Lower lobe of right lung (tissue), 2 donors: Measurements from ENCODE around the gene TPP2. TPM values are rescaled to one million over a fixed set of nuclear protein-coding genes. Genes with fewer than 3 reads are reported as not detected.

ENCODE experiments used
- ATAC-seq, 2 donors: fragments of 200-7000 bp; cut with Tn5 transposase; one replicate each; pipeline ENCODE4 v1.9.1; 2020 to 2022; ENCODE audit warnings: mild to moderate bottlenecking in 2 of 2, moderate library complexity in 2 of 2
- DNase-seq: peaks from one replicate; pipeline ENCODE4 v3.0.0-alpha.2; 2020
- H3K27ac ChIP-seq: fragments of 200-600 bp; one replicate; pipeline ENCODE4 v1.8.0; 2022
- H3K27me3 ChIP-seq: fragments of 200-600 bp; one replicate; pipeline ENCODE4 v1.8.0; 2022; ENCODE audit warnings: low read depth
- H3K36me3 ChIP-seq: fragments of 200-600 bp; one replicate; pipeline ENCODE4 v1.8.0; 2022; ENCODE audit warnings: mild to moderate bottlenecking
- H3K4me1 ChIP-seq: fragments of 200-600 bp; one replicate; pipeline ENCODE4 v1.8.0; 2022
- H3K4me3 ChIP-seq: fragments of 200-600 bp; one replicate; pipeline ENCODE4 v1.8.0; 2022; ENCODE audit warnings: mild to moderate bottlenecking
- H3K9me3 ChIP-seq: fragments of 200-600 bp; one replicate; pipeline ENCODE4 v1.8.0; 2022
- CTCF ChIP-seq: fragments of 200-600 bp; IDR thresholded peaks from one replicate; pipeline ENCODE4 v1.8.0; 2022; ENCODE audit warnings: antibody characterized with exemption, mild to moderate bottlenecking
- intact Hi-C: fragments of 100-400 bp; cut with DNase I; formaldehyde crosslinking; loops from one replicate; pipeline ENCODE4 v1.11.0; 2022
- long read RNA-seq: library from polyadenylated mRNA; unstranded; transcript quantifications from one replicate; pipeline ENCODE4 v2.0.0, GENCODE V29; 2021
- total RNA-seq: library from RNA; stranded (reverse); fragmentation: NEBNext Ultra II Directional; extraction: Animal tissue kit (Norgen Biotek cat#: 25700); gene quantifications from one replicate; pipeline ENCODE4 v1.2.1, GENCODE V29; 2021
- donor health status: DM: no; HTN: yes; CAD: no; lungs with severe emphysema.

TPP2 gene
- total RNA-seq: 41.7 TPM
- long read RNA-seq, transcript TPP2-202 (29 exons, 3,931 nt): major isoform, 9 of 34 reads
- long read RNA-seq, partial matches to known transcripts: 18 of 34 reads
- long read RNA-seq, other reads (novel, unspliced or antisense): 7 of 34 reads

GRCh38 chr13:102596147-102597028 is at the start of gene TPP2:
TPP2 (plus strand) TSS chr13:102596986; CDS start chr13:102597039, 53 bp downstream.
- no peaks in the 10 kb centered on the region for H3K36me3 ChIP-seq
- H3K27me3 ChIP-seq: no peaks in the 10 kb centered on the region
- peak; percentile 99 for ATAC-seq
- DNase-seq: peak; percentile 99
- peak within 1 kb of the TSS; percentile 100 for H3K27ac ChIP-seq
- intact Hi-C loops: no loop called here
- H3K9me3 ChIP-seq: no peaks in the 10 kb centered on the region
- H3K4me3 ChIP-seq: peak within 1 kb of the TSS; percentile 91
- TF ChIP-seq CTCF: no peak
- peaks cover 49% of the 10 kb centered on the region for H3K4me1 ChIP-seq

GRCh38 chr13:102548811-102549210 is 48.0 kb upstream of the TPP2 start:
- no peak for TF ChIP-seq CTCF
- no peaks in the 10 kb centered on the region for H3K27me3 ChIP-seq
- no peaks in the 10 kb centered on the region for H3K9me3 ChIP-seq
- no peak for ATAC-seq
- intact Hi-C loops: no loop called here
- no peak overlapping the region for H3K27ac ChIP-seq
- H3K4me3 ChIP-seq: no peak overlapping the region
- H3K36me3 ChIP-seq: no peaks in the 10 kb centered on the region
- DNase-seq: no peak
- no peaks in the 10 kb centered on the region for H3K4me1 ChIP-seq

DNA sequence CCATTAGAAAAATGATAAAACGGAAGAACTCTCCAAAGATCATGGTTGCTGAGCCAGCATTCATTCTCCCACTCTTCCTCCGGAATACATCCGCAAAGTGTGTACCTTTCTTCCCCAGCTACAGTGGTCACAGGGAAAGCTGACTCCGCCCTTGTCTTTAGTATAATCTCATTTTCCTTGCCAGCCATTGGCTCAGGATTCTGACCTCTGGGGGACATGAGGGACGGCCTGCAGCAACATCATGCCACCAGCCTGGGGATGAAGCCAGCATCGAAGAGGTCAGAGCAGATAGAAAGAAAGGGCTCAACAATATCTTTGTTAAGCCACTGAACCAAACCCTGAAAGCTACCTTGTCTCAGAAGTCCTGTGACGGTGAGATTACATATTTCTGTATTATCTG is 46.3 kb upstream of the TPP2 start:
- Histone ChIP-seq H3K36me3 (no peaks in the 10 kb centered on the region), H3K27ac (no peak overlapping the region), H3K4me1 (no peaks in the 10 kb centered on the region), H3K4me3 (no peak overlapping the region), H3K9me3 (no peaks in the 10 kb centered on the region), H3K27me3 (no peaks in the 10 kb centered on the region)
- TF ChIP-seq CTCF: no peak
- DNase-seq (no peak), ATAC-seq (no peak)
- intact Hi-C loops: no loop called here

DNA sequence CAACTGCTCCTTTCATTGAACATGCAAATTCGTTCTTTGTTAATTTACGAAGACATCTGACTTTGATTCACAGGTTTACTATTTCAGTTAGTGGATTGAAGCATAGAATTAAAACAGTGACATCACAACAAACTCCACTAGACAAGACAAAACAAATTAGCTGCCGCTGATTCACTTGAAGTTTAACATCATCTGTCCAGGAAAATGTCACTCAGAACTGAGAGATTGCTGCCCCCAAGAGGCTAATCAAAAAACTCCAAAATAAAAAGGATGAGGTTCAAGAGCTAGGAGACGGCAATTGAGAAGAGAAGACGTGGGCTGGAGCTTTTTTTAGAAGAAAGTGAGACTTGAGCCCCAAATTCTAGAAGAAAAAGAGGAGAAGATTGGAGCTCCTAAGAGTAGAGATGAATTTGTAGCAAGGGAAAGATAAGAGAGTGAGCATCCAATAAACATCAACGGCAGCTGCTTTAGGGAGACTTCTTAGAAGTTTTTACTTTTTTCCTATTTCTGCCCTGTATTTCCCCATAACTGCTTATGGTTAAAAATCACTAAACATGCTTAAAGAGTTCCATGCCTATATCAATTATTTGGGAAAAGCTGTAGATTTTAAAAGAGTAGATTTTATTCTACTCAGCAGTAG is 40.8 kb upstream of the TPP2 start:
- H3K9me3 ChIP-seq: no peaks in the 10 kb centered on the region
- no peaks in the 10 kb centered on the region for H3K27me3 ChIP-seq
- no peak overlapping the region for H3K4me3 ChIP-seq
- TF ChIP-seq CTCF: peak; percentile 40
- H3K36me3 ChIP-seq: no peaks in the 10 kb centered on the region
- intact Hi-C loops: no loop called here
- no peak for DNase-seq
- H3K27ac ChIP-seq: no peak overlapping the region
- no peak for ATAC-seq
- H3K4me1 ChIP-seq: no peaks in the 10 kb centered on the region

DNA sequence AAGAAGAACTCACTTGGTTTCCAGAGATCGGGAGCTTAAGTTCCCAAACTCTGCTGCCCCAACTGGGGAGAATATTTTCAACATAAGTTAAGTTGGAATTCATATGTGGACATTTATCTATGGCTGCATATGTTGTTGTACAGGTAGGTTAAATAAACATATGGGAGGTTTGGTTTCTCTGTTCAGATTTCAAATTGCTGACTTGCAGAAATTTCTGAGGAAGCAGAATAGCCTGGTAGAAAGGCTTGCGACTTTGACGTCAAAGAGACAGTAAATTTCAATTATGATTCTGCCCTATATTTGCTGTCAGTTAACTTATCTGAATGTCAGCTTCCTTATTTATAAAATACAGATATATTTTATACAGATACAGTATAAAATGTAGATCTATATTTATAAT is 40.0 kb upstream of the TPP2 start:
- no peak overlapping the region for H3K4me3 ChIP-seq
- ATAC-seq (no peak), DNase-seq (no peak)
- H3K27me3 ChIP-seq: no peaks in the 10 kb centered on the region
- H3K36me3 ChIP-seq: no peaks in the 10 kb centered on the region
- no peak overlapping the region for H3K27ac ChIP-seq
- intact Hi-C loops: no loop called here
- no peak for TF ChIP-seq CTCF
- H3K9me3 ChIP-seq: no peaks in the 10 kb centered on the region
- no peaks in the 10 kb centered on the region for H3K4me1 ChIP-seq
